Dendritic cell treated with granulocyte-macrophage colony-stimulating factor and Interleukin-4, amounts not matched to agents 40 ng/mL and 50 ng/mL, for 4 days (primary cell): ENCODE results near the gene ATXN1.
"Not testable (repeated sequence)": the region's sequence is repeated elsewhere in the genome, so short reads cannot be mapped to it uniquely, and the experiment has no call there.

Source experiments
- H3K27ac Mint-ChIP-seq: one replicate; pipeline ENCODE4 v1.8.0; 2022; ENCODE audit warnings: mild to moderate bottlenecking, mixed read lengths
- H3K27me3 Mint-ChIP-seq: one replicate; pipeline ENCODE4 v1.8.0; 2022; ENCODE audit warnings: mild to moderate bottlenecking, mixed read lengths
- H3K36me3 Mint-ChIP-seq: one replicate; pipeline ENCODE4 v1.8.0; 2022; ENCODE audit warnings: low read depth, mixed read lengths
- H3K4me1 Mint-ChIP-seq: one replicate; pipeline ENCODE4 v1.8.0; 2022; ENCODE audit warnings: low read depth, mixed read lengths
- H3K4me3 Mint-ChIP-seq: one replicate; pipeline ENCODE4 v1.8.0; 2022; ENCODE audit warnings: mild to moderate bottlenecking, moderate library complexity, mixed read lengths
- H3K9me3 Mint-ChIP-seq: one replicate; pipeline ENCODE4 v1.8.0; 2022; ENCODE audit warnings: mixed read lengths
- intact Hi-C: fragments of 100-400 bp; cut with micrococcal nuclease; formaldehyde crosslinking; loops from one replicate; pipeline ENCODE4 v1.15.0; 2022

ATXN1 gene

GRCh38 chr6:16386057-16386456 lies 375.2 kb downstream of the ATXN1 start:
- intact Hi-C loops, result no loop called here
- Mint-ChIP-seq H3K9me3 (peaks cover 15% of the 10 kb centered on the region), H3K27ac (no peak overlapping the region), H3K27me3 (no peaks in the 10 kb centered on the region), H3K36me3 (peaks cover 56% of the 10 kb centered on the region), H3K4me3 (no peak overlapping the region), H3K4me1 (peaks cover 22% of the 10 kb centered on the region)

DNA sequence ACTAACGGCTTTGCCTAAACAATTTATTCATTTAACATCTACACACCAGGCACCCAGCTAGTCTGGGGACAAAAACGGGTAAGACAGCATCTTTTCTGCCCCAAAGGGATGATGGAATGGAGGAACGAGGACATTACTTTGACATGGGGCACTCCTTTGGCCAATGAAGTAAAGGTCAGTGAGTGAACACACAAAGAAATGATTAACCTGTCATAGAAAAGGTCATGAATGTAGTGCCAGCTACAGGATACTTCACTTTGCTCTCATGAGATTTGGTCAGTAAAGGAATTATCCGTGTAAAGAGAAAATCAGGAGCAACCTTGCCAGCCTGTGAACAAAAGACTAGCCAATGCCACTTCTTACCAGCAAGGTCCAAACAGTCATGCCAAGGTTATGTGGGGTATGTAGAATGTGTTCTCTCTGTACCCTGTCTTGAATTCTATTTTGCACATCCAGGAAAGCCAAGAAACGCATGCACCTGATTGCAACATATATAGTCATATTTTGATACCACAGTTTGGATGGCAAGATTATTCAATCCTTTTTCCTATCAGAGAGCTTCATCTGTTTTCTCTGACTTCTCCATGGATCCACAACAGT lies 377.6 kb downstream of the ATXN1 start:
- intact Hi-C loops, result no loop called here
- H3K36me3 Mint-ChIP-seq, result peaks cover 70% of the 10 kb centered on the region
- H3K9me3 Mint-ChIP-seq, result peaks cover 15% of the 10 kb centered on the region
- H3K4me1 Mint-ChIP-seq, result peaks cover 31% of the 10 kb centered on the region
- no peak overlapping the region for H3K27ac Mint-ChIP-seq
- H3K4me3 Mint-ChIP-seq, result no peak overlapping the region
- no peaks in the 10 kb centered on the region for H3K27me3 Mint-ChIP-seq

DNA sequence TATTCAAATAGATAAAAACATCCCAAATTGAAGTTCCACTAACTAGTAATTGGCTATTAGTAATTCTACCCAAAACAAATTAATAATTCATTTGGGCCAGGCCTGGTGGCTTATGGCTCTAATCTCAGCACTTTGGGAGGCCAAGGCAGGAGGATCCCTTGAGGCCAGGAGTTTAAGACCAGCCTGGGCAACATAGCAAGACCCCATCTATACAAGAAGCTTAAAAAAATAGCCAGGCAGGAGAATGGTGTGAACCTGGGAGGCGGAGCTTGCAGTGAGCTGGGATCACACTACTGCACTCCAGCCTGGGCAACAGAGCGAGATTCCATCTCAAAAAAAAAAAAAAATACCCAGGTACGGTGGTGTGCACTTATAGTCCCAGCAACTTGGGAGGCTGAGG lies 379.3 kb downstream of the ATXN1 start:
- H3K4me3 Mint-ChIP-seq, H3K27ac Mint-ChIP-seq, H3K27me3 Mint-ChIP-seq, intact Hi-C loops: not testable (repeated sequence)
- peaks cover 15% of the 10 kb centered on the region for H3K9me3 Mint-ChIP-seq
- peaks cover 66% of the 10 kb centered on the region for H3K36me3 Mint-ChIP-seq
- peaks cover 38% of the 10 kb centered on the region for H3K4me1 Mint-ChIP-seq

GRCh38 chr6:16380220-16380809 lies 380.9 kb downstream of the ATXN1 start:
- intact Hi-C loops, result no loop called here
- Mint-ChIP-seq H3K27me3 (no peaks in the 10 kb centered on the region), H3K9me3 (peaks cover 12% of the 10 kb centered on the region), H3K4me3 (no peak overlapping the region), H3K36me3 (peaks cover 51% of the 10 kb centered on the region), H3K4me1 (peaks cover 54% of the 10 kb centered on the region), H3K27ac (no peak overlapping the region)

- H3K27me3 Mint-ChIP-seq, H3K27ac Mint-ChIP-seq, H3K9me3 Mint-ChIP-seq, intact Hi-C loops, H3K4me3 Mint-ChIP-seq: not testable (repeated sequence)
- H3K4me1 Mint-ChIP-seq, result peaks cover 66% of the 10 kb centered on the region
- H3K36me3 Mint-ChIP-seq, result peaks cover 42% of the 10 kb centered on the region
Measured at GRCh38 chr6:16378360-16378759, 382.9 kb downstream of the ATXN1 start.

GRCh38 chr6:16377470-16377869 lies 383.8 kb downstream of the ATXN1 start:
- H3K9me3 Mint-ChIP-seq, result no peaks in the 10 kb centered on the region
- H3K4me3 Mint-ChIP-seq, result no peak overlapping the region
- no peaks in the 10 kb centered on the region for H3K27me3 Mint-ChIP-seq
- peak overlapping the region; percentile 45 for H3K27ac Mint-ChIP-seq
- intact Hi-C loops, result no loop called here
- peaks cover 62% of the 10 kb centered on the region for H3K4me1 Mint-ChIP-seq
- H3K36me3 Mint-ChIP-seq, result peaks cover 42% of the 10 kb centered on the region

DNA sequence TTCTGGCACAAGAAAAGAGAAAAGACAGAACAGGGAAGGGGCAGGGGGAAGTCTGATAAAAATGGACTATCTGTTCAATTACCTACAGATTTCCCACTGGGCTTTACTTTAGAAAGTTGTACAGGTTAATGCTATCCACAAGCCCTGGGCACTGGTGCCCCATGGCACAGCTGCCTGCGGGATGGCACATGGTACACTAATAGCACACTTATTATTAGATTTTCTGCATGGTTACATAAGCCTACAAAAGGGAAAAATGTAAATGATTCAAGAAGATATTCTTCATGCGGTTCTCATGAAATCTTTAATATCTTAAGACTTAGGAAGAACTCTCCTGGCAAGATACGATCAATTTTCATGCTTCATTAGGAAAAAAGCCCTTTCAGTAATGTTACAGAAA lies 385.4 kb downstream of the ATXN1 start:
- Mint-ChIP-seq H3K9me3 (no peaks in the 10 kb centered on the region), H3K4me1 (peaks cover 61% of the 10 kb centered on the region), H3K4me3 (no peak overlapping the region), H3K27me3 (no peaks in the 10 kb centered on the region), H3K27ac (peak overlapping the region; percentile 84), H3K36me3 (peaks cover 26% of the 10 kb centered on the region)
- intact Hi-C loops, result no loop called here

DNA sequence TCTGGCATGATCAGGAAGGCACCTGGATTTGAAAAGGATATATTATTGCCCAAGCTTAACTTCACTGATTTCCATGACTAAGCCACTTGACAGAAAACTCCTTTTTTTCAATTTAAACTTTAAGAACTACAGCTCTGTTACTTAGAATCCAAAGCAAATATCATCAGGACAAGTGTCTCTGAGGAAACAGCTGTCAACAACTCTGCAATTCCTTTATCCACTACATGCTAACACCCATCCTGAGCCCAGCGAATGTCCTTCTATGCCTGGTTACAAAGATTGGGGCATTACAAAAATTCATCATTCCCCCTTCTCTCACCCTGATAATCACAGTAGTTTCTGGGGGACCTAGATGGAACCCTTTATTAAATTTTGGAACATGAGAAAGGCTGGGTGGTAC lies 386.1 kb downstream of the ATXN1 start:
- peaks cover 56% of the 10 kb centered on the region for H3K4me1 Mint-ChIP-seq
- peak overlapping the region; percentile 84 for H3K27ac Mint-ChIP-seq
- intact Hi-C loops, result no loop called here
- peak overlapping the region; percentile 58 for H3K4me3 Mint-ChIP-seq
- peaks cover 22% of the 10 kb centered on the region for H3K36me3 Mint-ChIP-seq
- H3K27me3 Mint-ChIP-seq, result no peaks in the 10 kb centered on the region
- no peaks in the 10 kb centered on the region for H3K9me3 Mint-ChIP-seq

DNA sequence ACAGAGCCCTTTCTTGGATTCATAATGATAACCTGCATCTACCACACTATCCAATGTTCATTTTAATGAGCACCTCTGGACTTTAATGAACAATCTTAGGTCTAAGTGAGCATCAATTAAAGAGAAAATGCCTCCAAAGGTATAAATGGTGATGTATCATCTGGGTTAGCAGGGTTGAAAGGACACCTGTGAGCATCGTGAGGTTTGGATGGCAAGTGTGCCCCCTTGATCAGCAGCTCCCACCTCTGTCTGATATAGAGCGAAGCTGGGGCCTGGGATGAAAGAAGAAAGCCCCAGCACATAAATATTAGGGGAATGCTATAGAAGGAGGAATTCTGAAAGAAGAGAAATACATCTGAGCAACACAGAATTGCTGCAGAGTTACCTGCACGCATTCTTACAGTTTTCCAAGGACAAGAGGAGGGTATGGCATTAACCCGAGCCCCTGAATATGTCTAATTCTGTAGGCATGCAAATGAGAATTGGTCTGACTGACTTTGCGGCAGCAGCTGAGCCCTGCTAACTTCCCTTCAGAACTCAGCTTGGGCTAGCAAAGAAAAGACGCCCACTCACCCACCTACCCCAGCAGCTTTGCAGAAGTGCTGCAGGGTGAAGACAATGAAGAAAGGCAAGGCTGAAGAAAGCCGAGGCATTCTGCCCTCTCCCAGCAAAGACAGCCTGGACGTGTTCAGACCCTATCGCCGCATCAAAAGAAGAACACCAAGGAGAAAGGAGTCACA lies 386.6 kb downstream of the ATXN1 start:
- peaks cover 24% of the 10 kb centered on the region for H3K36me3 Mint-ChIP-seq
- no peaks in the 10 kb centered on the region for H3K27me3 Mint-ChIP-seq
- intact Hi-C loops, result no loop called here
- H3K4me1 Mint-ChIP-seq, result peaks cover 58% of the 10 kb centered on the region
- H3K27ac Mint-ChIP-seq, result peak overlapping the region; percentile 84
- H3K9me3 Mint-ChIP-seq, result no peaks in the 10 kb centered on the region
- peak overlapping the region; percentile 58 for H3K4me3 Mint-ChIP-seq

DNA sequence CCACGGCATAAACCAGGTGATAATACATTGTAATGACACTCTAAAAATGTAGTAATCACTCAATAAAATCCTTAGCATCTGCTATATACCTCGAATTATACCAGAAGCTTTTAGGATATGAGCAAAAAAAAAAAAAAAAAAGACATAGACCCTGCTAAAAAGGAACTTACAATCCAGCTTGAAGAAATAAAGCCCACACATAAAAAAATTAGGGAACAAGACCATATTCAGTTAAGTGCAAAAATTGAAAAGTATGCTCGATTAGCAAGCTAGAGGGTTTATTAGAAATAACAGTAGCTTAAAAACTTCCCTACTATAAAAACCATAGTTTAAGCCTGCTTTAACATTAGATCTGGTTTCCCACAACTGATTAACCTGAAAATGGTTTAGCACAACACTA lies 387.2 kb downstream of the ATXN1 start:
- Mint-ChIP-seq H3K4me1 (peaks cover 62% of the 10 kb centered on the region), H3K27me3 (no peaks in the 10 kb centered on the region), H3K36me3 (peaks cover 27% of the 10 kb centered on the region), H3K9me3 (no peaks in the 10 kb centered on the region), H3K4me3 (no peak overlapping the region), H3K27ac (peak overlapping the region; percentile 84)
- intact Hi-C loops, result no loop called here

GRCh38 chr6:16372029-16372776 lies 389.1 kb downstream of the ATXN1 start:
- peak overlapping the region; percentile 38 for H3K27ac Mint-ChIP-seq
- H3K4me1 Mint-ChIP-seq, result peaks cover 68% of the 10 kb centered on the region
- intact Hi-C loops, result no loop called here
- H3K36me3 Mint-ChIP-seq, result peaks cover 25% of the 10 kb centered on the region
- no peaks in the 10 kb centered on the region for H3K27me3 Mint-ChIP-seq
- no peak overlapping the region for H3K4me3 Mint-ChIP-seq
- H3K9me3 Mint-ChIP-seq, result no peaks in the 10 kb centered on the region

- peaks cover 65% of the 10 kb centered on the region for H3K4me1 Mint-ChIP-seq
- H3K9me3 Mint-ChIP-seq, result no peaks in the 10 kb centered on the region
- no peak overlapping the region for H3K4me3 Mint-ChIP-seq
- H3K27me3 Mint-ChIP-seq, result no peaks in the 10 kb centered on the region
- intact Hi-C loops, result no loop called here
- H3K27ac Mint-ChIP-seq, result no peak overlapping the region
- H3K36me3 Mint-ChIP-seq, result peaks cover 21% of the 10 kb centered on the region
Measured at GRCh38 chr6:16371401-16371800, 389.9 kb downstream of the ATXN1 start.

DNA sequence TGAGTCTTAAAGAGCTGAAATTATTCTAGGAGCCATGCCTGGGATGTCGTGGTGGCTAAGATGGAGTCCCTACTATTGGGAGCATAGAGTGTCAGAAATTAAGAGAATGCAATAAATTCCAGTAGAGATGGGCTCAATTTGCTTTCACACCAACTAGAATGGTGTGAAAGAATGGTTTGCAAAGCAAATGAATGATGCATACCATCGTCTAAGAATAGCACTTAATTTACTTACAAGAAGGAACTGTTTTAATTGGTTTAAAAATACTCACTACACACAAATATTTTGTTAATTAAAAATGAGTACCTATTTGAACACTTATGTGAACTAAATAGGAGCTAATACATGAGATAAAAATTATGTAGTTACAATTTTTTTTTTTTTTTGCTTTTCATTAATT lies 390.3 kb downstream of the ATXN1 start:
- no peaks in the 10 kb centered on the region for H3K27me3 Mint-ChIP-seq
- H3K9me3 Mint-ChIP-seq, result no peaks in the 10 kb centered on the region
- peaks cover 21% of the 10 kb centered on the region for H3K36me3 Mint-ChIP-seq
- no peak overlapping the region for H3K27ac Mint-ChIP-seq
- intact Hi-C loops, result no loop called here
- no peak overlapping the region for H3K4me3 Mint-ChIP-seq
- peaks cover 61% of the 10 kb centered on the region for H3K4me1 Mint-ChIP-seq

GRCh38 chr6:16369989-16370388 lies 391.3 kb downstream of the ATXN1 start:
- Mint-ChIP-seq H3K27ac (no peak overlapping the region), H3K9me3 (no peaks in the 10 kb centered on the region), H3K4me3 (no peak overlapping the region), H3K27me3 (no peaks in the 10 kb centered on the region), H3K36me3 (peaks cover 21% of the 10 kb centered on the region), H3K4me1 (peaks cover 51% of the 10 kb centered on the region)
- intact Hi-C loops, result no loop called here
